ENCODE data around the gene REC8.
"Not testable (repeated sequence)": the region's sequence is repeated elsewhere in the genome, so short reads cannot be mapped to it uniquely, and the experiment has no call there.

Gene REC8

DNA sequence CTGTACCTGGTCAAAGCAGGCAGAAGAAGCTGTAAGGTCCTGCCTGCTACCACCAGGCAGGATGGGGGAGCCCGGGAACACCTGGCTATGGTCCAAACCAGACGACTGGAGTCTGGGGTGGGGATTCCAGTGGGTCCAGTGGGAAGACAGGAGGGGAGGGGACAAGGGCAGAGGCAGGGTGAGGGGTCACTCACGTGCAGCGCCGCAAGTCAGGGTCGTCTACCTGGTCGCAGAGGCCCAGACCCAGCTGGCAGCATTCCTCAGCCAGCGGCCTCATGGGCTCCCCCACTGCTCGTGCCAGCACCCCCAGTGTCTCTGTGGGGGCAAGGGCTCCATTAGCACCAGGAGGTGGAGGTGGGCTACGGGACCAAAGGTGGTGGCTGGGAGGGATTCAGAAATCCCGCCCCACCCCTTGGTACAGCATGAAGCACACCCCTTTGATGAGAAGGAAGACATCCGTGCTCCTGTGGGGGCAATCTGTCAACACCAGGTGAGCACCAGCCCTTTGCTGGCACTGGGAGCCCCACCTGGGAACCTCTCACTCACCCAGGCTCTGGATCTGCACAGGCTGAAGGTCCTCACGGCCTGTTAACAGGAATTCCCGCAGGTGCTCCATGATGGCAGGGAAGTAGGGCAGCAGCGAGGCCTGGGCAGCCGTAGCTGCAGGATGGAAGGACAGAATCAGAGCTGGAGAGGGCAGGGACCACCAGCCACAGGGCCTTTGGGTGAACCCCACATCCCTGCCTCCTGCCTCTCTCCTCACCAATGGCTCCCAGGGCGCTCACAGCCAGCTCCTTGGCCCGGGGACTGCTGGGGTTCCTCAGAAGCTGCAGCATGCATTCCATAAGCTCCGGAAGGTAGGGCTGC, 12.5 kb downstream of the REC8 start:
- no peak for DNase-seq

DNA sequence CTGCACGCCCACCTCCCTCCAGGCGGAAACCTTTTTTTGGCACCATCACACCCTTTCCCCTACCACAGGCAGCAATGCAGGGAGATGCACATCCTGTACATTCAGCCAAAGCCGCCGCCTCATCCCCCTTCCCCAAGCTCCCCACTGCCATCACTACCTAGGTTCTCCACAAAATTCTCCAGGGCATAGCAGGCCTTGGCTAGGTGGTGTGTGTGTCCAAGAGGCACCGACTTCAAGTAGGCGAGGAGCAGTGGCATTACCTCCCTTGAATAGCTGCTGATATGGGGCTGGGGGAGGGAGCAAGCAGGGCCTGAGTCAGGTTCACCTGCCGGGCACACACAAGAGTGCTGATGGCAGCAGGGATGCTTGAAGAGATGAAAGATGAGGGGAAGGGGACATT, 13.1 kb downstream of the REC8 start:
- DNase-seq = no peak

DNA sequence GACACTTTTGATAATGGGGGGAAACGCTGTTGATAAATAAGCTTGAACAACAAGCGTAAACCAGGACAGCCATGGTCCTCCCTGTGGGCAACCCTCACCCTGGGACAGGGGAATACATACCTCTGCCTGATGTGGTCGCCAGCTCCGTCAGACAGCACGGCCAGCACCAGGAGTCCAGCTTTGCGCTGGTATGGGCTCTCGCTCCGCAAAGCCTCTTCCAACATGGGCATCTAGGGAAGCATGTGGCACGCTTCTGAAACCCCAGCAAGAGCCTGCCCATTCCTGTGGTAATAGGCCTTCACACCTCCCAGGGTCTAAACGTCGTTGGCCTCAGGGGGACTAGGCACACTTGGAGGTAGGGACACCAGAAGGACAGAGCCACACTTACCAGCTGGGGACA, 13.9 kb downstream of the REC8 start:
- DNase-seq = no peak

DNA sequence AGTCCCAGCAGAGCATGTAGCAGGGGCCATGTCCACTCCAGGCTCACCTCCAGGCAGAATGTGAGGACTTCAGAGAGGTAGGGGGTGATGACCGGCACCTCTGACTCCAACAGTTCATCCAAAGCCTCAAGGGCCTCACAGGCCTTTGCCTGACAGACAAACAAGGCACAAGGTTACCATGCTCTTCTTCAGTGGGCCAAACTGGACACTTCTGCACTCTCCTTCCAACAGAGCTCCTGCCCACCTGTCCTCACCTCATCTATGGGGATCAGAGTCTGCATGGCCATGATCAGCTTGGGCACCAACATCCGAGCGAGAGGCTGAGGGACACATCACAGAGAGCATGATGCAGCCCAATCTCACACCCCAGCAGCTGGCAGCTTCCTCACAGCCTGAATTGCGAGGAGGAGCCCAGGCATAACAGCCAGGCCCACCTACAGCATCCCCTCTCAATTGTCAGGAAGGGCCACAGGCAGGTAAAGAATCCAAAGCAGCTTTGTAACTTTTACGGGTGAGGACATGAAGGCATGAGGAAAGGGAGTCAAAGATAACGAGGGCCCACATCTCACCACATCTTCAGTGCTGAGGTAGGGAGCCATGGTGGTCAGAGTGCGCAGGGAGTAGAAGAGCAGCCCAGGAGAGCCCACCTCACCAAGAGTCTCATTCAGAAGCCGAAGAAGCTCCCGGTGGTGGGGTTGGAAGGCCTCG, 15.1 kb downstream of the REC8 start:
- DNase-seq = no peak

DNA sequence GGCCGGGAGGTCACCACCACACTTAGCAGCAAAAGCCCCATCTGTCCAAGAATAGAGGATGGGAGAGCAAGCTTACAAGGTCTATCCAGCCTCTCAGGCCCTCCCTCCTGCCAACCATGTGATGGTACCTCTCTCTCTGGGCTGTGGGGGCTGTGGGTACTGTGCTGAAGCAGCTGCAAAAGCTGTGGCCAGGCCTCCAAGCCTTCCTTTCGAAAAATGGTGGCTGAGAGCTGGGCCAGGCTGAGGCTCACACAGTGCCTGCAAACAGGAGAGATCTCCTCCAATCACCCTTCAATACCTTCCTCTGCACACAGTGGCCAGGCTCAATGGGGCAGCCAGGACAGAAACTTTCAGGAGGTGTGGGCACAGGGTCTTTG, 15.6 kb downstream of the REC8 start:
- DNase-seq = no peak

DNA sequence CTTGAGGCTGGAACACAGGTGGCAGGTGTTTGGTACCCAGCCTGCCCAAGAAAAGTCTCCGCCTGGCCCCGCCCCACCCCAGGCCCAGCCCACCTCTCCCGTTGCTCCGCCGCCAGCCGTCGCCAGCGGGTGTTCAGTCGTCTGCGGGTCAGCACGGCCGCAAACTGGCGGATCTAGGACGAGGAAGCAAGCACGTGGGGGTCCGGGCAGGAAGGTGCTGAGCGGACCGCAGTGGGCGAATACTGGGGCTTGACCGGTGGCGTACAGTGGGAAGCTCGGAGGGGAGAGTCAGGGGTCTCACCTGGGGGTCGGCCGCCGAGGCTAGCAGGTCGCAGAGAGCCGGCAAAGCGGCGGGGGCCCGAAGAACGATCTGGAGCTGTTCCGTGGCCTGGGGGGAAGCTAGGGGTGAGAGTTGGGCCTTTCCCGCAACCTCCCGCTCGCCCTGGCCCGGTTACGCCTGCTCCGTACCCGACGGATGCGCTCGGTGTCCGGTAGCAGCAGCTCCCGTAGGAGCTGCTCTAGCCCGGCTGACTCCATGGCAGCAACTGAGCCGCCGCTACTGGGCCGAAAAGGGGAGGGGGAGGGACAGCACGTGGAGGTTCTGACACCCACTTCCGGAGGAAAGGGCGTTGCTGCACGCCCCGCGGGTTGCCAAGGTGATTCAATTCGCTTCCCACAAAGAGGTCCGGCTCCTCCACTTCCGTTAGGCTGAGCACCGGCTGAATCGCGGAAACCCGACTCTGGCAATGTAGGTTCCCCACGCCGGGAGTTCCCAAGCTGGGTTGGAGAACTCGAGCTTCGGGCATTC, 16.6 kb downstream of the REC8 start, which contains the start of gene IPO4:
TSS of gene IPO4 (minus strand) at position 566 of the 808 bp plus-strand sequence. CDS start at position 537, 29 bp downstream.
- peak; percentile 96 to 98 (median 98) for DNase-seq

DNA sequence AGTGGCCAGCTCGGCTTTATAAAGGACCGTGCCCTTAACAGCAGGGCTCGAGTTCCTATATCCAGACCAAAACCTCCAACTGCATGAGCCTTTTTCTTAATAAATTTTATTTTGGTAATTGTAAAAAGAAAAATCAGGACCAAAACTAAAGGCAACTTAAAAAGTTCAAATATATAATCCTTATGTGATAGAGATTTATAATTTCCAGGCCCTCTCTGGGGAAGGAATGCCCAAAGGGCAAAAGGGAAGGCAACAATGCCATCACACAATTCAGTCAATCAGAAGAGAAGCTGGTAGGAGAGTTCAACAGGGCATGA, 17.1 kb downstream of the REC8 start:
- peak in 1 of 4 experiments; percentile 4 for DNase-seq

DNA sequence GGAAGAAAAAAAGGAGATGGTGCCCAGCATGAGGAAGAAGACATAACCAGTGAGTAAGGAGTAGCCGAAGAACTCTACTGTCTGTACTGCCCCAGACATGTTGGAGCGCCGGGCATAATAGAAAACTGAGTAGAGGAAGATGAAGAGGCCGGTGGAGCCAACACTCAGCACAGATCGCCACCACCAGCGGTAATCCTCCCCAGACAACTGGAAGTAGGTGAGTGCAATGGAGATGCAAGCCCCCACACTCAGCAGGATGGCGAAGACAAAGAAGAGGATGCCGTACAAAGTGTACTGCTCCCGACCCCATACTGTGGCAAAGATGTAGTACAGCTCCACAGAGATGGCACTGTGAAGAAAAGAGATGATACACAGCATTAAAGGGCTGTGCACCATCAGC, 17.6 kb downstream of the REC8 start:
- DNase-seq = no peak

DNA sequence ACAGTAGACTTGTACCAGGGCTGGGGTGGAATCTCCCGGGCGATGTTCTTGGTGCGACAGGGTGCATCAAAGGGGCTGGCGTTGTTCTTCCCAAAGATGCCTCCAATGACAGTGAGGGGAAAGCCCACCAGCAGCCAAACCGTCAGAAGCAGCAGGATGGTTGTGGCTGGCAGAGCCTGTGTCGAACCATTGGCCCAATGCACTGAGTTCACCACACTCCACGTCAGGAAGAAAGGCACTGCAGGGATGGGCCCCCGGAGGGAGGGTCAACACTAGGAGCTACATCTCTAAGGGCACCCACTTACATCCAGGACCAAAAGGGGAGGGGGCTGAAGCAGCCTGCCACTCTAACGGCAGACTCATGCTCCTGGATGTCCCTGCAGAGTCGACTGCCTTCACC, 18.5 kb downstream of the REC8 start:
- DNase-seq = no peak

DNA sequence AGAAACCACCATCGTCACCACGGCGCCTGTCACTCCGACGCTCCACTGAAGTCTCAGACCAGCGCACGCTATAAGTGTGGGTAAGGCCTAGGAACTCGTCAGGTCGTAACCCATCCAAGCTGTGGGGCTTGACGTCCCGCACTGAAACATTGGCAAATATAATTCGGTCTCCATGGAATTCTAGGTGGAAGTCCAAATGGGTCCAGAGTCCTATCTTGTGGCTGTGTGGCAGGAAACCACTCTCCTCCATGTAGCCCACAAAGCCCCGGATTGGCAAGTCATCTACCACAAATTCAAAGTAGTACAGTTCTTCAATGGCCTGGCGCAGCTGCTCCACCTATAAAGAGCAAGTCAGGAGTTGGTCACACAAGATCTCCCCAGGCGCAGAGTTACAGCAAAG, 21.1 kb downstream of the REC8 start:
- DNase-seq = no peak

DNA sequence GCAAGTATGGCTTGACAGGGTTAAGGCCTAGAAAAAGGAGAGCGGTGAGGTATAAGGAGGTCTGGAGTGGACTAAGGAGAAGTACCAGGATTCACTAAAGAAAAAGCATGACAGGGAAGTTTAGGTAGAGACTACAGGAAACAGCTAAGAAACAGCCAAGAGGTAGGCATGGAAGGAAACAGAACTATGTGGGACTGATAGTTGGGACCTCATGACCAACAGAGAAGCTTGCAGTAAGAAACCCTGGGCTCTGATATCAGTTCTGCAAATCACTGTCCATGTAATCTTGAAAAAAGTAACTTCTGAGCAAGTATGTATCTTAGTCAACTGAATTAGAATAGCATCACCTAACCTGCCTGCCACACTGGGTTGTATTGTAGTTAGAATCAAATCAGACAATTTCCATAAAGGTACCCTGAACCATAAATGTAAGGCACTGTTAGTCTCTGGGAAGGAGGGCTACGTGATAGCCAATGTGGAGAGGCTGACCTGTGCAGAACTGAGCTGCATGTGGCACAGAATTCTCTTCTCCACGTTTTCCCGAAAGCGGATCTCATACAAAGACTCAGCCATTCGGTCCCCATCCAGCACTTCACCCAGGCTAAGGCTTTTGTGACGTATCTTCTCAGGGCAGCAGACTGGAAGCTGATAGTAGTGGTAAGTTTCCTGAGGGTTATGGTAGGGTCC, 22.4 kb downstream of the REC8 start:
- peak in 2 of 4 experiments; percentile 20 to 24 for DNase-seq

DNA sequence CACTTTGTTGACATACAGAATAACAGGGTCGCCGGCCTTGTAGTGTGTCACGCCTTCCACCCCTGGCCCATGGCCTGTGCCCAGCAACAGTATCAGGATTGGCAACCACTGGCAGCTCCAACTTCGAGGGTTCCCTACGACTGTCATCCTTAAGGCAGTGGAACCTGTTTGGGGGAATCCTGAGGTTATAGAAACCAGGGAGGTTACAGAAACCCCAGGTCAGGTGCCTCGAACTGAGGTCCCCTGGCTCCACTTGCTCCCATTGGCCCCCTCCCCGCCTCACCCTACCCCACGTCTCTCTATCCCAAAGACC, 22.9 kb downstream of the REC8 start:
- DNase-seq = peak in 1 of 4 experiments; percentile 1

DNA sequence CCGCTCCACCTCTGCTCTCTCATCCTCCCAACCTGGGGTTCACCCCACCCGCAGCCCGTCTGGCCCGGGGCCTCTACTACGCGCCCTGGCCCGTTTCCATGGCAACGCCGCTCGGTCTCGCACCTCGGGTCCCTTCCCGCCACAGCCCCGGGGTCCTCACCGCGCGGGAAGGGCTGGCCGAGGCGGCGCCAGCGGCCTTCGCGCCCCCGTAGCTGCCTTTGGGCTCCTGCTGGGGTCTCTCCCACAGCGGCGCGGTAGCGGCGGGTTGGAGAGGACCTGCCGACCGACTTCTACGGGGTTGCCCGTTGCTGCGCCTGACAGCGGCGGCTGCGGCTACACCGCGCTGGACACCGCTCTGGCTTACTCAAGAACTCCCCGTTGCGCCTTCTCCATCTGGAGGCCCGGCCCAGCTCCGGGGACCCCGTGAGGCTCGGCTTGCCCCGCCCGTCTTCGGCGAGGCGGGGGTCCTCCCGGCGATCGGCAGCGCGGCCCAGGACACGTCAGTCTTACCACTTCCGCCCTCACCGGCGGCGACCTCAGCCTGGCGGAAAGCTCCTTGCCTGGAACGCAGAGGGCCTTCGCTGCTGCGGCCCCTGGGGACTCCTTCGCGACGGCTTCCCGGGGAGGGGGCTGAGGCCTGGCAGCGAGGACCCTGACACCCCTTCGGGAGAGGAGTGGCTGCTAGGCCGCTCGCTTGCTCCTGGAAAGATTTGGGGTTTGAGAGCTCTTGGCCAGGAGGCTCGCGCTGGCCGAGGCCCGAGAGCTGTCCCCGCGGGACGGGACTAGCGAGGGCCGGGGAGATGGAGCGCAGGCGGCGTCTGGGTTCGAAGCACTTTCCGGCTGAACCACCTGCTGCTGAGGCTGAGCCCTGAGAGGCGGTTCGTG, 23.5 kb downstream of the REC8 start, which contains the start of gene TM9SF1:
TSS of gene TM9SF1 (minus strand) at position 256 of the 885 bp plus-strand sequence. CDS start 422 bp downstream, outside the sequence.
- peak; percentile 88 to 94 (median 93) for DNase-seq

DNA sequence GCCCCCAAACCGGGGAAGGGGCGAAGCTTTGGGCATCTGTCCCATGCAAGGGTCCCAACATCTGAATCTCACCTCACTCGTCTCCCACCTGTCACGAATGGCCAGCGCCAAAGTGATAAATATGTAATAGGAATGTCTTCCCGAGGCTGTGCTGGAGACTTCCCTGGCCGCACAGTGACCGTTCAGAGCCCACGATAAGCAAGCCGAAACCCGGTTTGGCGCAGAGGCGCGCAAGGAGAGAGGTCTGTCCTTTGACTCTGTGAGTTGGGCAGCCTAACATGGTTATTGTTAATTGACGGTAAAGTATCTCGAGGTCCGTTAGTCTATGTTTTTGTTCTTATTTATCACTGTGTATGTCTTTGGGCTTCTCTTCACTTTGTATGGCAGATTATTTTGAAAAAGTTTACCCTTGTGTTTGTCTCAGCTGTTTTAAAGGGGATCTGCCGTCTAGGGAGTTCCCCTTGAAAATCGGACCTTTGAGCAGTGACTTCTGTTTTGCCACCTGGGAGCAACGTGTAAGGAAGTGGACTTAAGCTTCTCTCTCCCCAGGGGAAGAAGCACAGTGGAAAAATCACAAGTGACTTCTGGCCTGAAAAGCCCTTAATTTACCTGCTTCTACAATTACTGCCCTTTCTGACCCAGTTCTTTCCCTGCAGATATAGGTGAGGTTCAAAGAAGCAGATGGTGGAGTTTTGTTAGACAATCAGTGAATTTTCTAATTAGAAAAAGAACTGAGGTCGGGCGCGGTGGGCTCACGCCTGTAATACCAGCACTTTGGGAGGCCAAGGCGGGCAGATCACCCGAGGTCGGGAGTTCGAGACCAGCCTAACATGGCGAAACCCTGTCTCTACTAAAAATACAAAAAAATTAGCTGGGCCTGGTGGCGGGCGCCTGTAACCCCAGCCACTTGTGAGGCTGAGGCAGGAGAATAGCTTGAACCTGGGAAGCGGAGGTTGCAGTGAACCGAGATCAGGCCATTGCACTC, 24.5 kb downstream of the REC8 start:
- DNase-seq = peak; percentile 32 to 57 (median 54)

DNA sequence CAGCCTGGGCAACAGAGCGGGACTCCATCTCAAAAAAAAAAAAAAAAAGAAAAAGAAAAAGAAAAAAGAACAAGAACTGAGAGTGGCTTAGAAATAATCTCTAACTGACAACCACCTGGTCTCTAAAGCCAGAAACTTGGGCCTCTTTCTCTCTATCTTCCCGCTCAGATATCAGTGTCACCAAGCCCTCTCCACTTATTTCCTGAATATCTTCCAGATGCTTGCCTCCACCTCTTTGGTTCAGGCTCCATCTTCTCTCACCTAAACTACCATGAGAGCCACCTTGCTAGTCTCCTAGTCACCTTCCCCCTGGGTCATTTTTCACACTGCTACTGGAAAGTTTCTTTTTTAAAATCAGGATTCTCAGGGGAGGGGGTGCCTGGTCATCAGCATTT, 25.2 kb downstream of the REC8 start:
- DNase-seq = no peak

DNA sequence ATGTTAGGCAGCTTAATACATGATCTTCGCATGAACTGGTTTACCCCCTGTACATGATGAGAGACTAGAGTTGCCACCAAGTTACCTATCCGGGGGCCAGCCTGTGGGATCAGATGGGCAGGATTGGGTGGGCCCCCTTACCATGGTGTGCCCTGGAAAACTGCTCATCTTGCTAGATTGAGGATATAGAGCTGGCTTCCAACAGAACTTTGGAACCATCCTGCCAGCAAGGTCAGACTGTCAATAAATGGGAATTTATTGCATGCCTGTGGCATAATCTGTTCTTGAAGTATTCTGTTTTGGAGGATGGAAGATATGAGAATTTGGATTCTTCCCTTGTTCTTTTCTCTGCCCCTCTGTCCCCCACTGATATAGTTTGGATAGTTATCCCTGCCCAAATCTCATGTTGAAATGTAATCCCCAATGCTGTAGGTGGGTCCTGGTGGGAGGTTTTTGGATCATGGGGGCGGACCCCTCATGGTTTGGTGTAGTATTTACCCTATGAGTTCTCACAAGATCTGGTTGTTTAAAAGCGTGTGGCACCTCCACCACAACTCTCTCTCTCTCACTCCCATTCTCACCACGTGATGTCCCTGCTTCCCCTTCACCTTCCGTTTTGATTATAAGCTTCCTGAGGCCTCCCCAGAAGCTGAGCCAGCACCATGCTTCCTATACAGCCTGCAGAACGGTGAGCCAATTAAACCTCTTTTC, 27.1 kb downstream of the REC8 start:
- no peak for DNase-seq

DNA sequence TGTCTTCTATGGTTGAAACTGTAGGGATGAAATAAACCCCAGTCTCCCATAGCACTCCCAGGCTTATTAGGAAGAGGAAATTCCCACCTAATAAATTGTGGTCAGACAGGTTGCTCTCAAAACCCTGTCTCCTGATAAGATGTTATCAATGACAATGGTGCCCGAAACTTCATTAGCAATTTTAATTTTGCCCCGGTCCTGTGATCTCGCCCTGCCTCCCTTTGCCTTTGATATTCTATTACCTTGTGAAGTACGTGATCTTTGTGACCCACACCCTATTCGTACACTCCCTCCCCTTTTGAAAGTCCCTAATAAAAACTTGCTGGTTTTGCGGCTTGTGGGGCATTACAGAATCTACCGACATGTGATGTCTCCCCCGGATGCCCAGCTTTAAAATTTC, 30.7 kb downstream of the REC8 start:
- DNase-seq = not testable (repeated sequence)

DNA sequence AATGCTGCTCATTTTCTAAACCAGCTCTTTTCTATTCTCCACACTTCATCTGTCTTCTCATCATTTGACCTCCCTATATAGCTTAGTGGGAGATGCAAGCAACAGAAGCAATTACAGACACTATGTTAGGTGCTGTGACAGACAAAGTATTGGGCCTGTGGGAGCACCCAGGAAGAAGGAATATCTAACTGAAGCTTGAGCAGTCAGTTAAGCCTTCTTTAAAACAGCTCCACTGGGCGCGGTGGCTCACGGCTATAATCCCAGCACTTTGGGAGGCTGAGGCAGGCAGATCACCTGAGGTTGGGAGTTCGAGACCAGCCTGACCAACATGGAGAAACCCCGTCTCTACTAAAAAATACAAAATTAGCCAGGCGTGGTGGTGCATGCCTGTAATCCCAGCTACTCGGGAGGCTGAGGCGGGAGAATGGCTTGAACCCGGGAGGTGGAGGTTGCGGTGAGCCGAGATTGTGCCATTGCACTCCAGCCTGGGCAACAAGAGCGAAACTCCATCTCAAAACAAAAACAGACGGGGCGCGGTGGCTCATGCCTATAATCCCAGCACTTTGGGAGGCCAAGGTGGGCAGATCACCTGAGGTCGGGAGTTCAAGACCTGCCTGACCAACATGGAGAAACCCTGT, 31.5 kb downstream of the REC8 start:
- DNase-seq = not testable (repeated sequence)

Data from suppressor macrophage (primary cell).